GM10266 (cell line): Measurements from ENCODE around the gene SAP25.

Experiments
- DNase-seq: peaks from one replicate; pipeline ENCODE4 v3.0.0; 2012; ENCODE audit errors: extremely low spot score
- CTCF ChIP-seq: IDR thresholded peaks from 2 replicates; pipeline ENCODE4 v1.5.1; 2012; ENCODE audit warnings: mild to moderate bottlenecking, low read depth; ENCODE audit not compliant: control insufficient read depth, insufficient read depth; ENCODE audit errors: missing control alignments

Gene SAP25

GRCh38 chr7:100604028-100604975 is 30.6 kb upstream of the SAP25 start:
- DNase-seq = peak; percentile 89
- peak; percentile 44 for TF ChIP-seq CTCF

- TF ChIP-seq CTCF = no peak
- no peak for DNase-seq
Measured at GRCh38 chr7:100603726-100604027, 30.0 kb upstream of the SAP25 start.

GRCh38 chr7:100602889-100603725 is 29.4 kb upstream of the SAP25 start:
- no peak for TF ChIP-seq CTCF
- DNase-seq = peak; percentile 23

- TF ChIP-seq CTCF = no peak
- no peak for DNase-seq
Measured at GRCh38 chr7:100600730-100601038, 27.0 kb upstream of the SAP25 start.

- DNase-seq = no peak
Measured at GRCh38 chr7:100599911-100600729, 26.4 kb upstream of the SAP25 start.

GRCh38 chr7:100598425-100598824 is 24.7 kb upstream of the SAP25 start:
- DNase-seq = no peak
- TF ChIP-seq CTCF = no peak

More at GRCh38 chr7:100599911-100600729, 26.4 kb upstream of the SAP25 start:
- TF ChIP-seq CTCF = peak; percentile 33
